WTC11 (cell line): Measurements from ENCODE around the gene BRSK2.

Experiments
- ATF3 ChIP-seq: sonication (generic); formaldehyde crosslinking; conservative IDR thresholded peaks from 2 replicates; pipeline ENCODE4 v1.8.1; 2022; ENCODE audit warnings: mild to moderate bottlenecking, missing genetic modification reagents
- CREB1 ChIP-seq: sonication (generic); formaldehyde crosslinking; IDR thresholded peaks from 2 replicates; pipeline ENCODE4 v1.8.0; 2023; ENCODE audit warnings: mild to moderate bottlenecking, missing genetic modification reagents
- CTCF ChIP-seq: fragments of 200-600 bp; IDR thresholded peaks from 2 replicates; pipeline ENCODE4 v1.8.0; 2022; ENCODE audit warnings: antibody characterized with exemption
- GABPB1 ChIP-seq: sonication (generic); formaldehyde crosslinking; IDR thresholded peaks from 2 replicates; pipeline ENCODE4 v1.8.1; 2023; ENCODE audit warnings: mild to moderate bottlenecking, missing genetic modification reagents
- MAX ChIP-seq: sonication (generic); formaldehyde crosslinking; IDR thresholded peaks from 2 replicates; pipeline ENCODE4 v1.8.0; 2022; ENCODE audit warnings: mild to moderate bottlenecking, missing genetic modification reagents
- RORB ChIP-seq: fragments of 250-450 bp; sonication (Bioruptor Pico); IDR thresholded peaks from 2 replicates; pipeline ENCODE4 v1.9.0; 2021; ENCODE audit warnings: mild to moderate bottlenecking
- SMAD3 ChIP-seq: sonication (generic); formaldehyde crosslinking; IDR thresholded peaks from 2 replicates; pipeline ENCODE4 v1.8.0; 2022; ENCODE audit warnings: missing genetic modification reagents, mild to moderate bottlenecking, borderline replicate concordance
- USF2 ChIP-seq: sonication (generic); formaldehyde crosslinking; IDR thresholded peaks from 2 replicates; pipeline ENCODE4 v1.8.1; 2023; ENCODE audit warnings: mild to moderate bottlenecking, missing genetic modification reagents, moderate library complexity
- ZNF121 ChIP-seq: sonication (generic); formaldehyde crosslinking; IDR thresholded peaks from 2 replicates; pipeline ENCODE4 v1.8.0; 2023; ENCODE audit warnings: missing genetic modification reagents
- ZNF416 ChIP-seq: fragments of 250-450 bp; sonication (Bioruptor Pico); IDR thresholded peaks from 2 replicates; pipeline ENCODE4 v1.9.0; 2021; ENCODE audit warnings: mild to moderate bottlenecking, inconsistent platforms
- ZNF671 ChIP-seq: fragments of 250-450 bp; sonication (Bioruptor Pico); IDR thresholded peaks from 2 replicates; pipeline ENCODE4 v1.8.0; 2021; ENCODE audit warnings: mild to moderate bottlenecking

- TF ChIP-seq ATF3 (CRISPR knock-in tag) (no peak), MAX (CRISPR knock-in tag) (no peak), ZNF671 (CRISPR knock-in tag) (no peak), USF2 (CRISPR knock-in tag) (no peak), SMAD3 (CRISPR knock-in tag) (no peak), ZNF121 (CRISPR knock-in tag) (no peak), CREB1 (CRISPR knock-in tag) (no peak), GABPB1 (CRISPR knock-in tag) (no peak), CTCF (no peak), RORB (CRISPR knock-in tag) (no peak), ZNF416 (no peak)
Observed at GRCh38 chr11:1478011-1478410, 88.3 kb downstream of the BRSK2 start.
